ENCODE data around the gene MLH3.

MLH3 gene

DNA sequence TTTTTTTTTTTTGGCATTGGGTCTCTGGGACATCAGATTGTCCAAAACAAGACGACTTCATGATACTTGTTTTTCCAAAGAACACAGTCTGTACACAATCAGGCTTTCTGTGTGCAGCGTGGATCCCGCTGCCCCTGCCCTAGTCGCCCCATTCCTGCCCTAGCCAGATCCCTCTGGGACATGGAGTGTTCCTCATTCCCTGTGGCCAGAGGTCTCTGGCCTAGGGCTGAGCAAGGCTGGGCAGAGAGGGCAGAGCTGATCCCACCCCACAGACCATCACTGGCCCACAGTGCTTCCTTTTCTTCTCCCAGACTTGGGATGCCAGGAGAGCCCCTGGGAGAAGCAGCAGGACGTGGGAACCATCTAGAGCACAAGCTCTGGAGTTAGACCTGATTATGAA is 69.4 kb downstream of the MLH3 start:
- no peak for DNase-seq

DNA sequence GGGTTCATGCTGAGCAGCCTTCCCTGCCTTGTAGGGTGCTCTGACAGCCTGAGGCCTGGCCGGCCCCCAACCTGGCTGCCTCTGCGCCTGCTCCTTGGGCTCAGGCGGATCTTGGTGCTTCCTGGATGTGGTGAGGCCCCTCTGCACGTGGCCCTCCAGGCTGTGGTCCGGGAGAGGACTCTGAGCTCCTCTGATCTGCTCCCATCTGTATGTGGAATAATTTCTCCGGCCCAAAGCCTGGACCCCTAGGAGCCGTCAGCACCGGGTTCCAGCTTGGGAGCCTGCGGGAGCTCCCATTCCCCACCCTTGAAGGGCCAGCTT is 69.8 kb downstream of the MLH3 start:
- DNase-seq, result no peak

- DNase-seq, result no peak
These were observed 70.4 kb downstream of the MLH3 start for GRCh38 chr14:74980731-74981461.

DNA sequence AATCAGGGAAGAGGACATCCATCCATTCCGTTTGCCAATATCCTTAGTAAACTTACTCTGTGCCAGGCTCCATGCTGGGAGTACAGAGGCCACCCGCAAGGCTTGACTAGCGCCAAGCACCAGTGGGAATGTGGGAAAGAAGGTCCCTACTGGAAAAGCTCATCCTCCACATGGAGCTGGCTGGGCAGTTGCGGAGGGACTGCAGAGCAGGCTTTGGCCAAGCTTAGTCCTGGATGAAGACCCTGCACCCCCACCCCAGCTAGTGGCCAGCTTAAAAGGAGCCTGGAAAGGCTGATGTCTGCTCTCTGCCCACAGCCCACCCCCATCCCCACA is 70.9 kb downstream of the MLH3 start:
- DNase-seq, result no peak

DNA sequence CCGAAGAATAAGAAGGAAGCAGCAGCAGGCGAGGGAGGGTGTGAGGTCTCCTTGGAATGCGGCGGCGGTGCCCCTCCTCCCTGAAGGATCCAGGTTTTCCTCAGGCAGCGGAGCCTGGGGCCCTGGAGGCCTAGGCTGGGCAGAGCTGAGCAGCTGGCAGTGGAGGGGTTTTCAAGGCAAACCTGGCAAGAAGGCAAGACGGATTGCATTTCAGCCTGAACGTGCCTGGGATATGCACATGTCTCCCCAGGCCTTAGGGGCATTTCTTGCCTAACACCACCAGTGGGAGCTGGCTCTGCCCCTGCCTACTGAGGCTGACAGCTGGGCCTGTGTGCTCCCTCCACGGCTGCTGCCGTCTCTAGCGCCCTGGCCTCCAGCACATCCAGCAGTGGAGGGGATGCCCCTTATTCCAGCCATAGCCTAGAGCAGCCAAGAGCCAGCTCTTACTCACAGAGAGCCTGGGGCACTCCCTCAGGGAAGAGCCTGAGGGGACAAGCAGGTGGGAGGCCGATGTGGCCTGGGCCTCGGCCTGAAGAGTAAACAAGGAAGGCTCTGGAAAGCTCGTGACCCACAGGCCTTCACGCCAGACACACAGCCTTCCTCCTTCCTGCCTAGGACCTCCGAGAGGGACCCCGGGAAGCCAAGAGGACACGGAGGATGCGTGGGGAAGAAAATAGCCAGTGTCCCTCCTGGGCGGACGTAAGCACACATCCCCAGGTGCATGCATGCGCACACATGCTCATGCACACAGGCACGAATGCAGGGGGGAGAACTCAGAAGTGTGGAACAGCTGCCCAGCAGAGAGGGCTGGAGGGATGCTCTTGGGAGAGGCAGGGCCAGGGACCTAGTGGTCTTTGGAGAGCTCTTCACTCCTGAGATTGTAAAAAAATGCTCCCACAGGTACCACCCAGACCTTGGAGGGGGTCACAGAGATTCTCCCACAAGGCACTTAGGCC is 71.5 kb downstream of the MLH3 start:
- no peak for DNase-seq

- no peak for DNase-seq
These were observed 72.2 kb downstream of the MLH3 start for GRCh38 chr14:74979029-74979428.

DNA sequence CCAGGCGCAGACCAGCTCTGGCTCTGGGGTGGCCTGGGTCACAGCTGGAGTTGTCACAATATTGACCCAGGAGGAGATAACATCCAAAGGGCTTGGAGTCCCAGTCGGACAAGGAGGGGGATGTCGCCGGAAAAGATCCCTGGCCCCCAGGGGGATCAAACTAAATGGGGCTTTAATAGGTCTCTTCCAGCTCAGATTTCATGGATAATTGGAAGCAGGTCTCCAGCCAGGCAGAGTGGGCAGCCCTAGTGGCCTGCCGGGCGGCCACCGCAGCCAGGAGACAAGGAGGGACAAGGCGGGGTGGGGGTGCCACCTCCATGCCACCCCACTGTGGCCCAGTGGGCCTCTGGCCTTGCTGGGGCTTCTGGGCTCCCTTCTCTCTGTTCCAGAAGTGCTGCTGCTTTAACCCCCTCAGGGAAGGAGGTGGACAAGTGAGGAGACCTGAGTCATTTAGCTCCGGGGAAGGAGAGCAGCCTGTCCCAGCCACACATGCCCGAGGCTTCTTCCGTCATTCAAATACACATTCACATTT is 72.8 kb downstream of the MLH3 start:
- no peak for DNase-seq

GRCh38 chr14:74977901-74978385 is 73.3 kb downstream of the MLH3 start:
- DNase-seq, result no peak

DNA sequence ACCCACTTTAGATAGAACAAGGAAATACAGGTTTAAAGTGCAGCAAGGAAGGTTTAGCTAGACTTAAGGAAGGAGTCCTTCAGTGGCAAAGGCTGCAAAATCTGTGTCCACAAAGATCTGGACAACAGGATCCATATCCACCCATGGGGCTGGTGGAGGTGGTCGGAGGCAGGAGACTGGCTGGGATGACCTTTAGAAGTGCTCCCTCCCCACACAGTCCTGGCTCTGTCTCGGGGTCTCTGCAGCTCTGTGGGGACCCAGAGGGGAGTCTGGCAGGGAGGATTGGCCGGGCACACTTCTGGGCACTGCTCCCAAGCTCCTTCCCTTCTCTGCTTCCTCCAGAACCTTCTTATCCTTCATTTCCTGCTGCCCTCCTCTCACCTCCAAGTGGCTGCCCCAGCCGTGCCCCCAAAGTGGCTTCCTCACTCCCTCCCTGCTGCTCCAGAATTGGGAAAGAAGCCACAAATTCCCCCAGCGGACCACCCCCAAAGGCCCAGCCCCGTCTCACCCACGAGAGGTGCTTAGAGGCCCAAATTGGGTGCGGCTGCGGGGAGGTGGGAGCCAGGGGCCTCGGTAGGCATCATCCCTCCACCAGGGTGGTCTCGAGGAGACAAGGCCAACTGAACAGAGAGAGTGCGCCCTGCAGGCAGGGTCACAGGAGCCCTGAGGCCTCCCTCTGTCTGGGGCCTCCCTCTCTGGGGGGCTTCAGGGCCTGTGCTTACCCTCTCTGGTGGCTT is 73.9 kb downstream of the MLH3 start:
- no peak for DNase-seq

- DNase-seq, result no peak
These were observed 74.8 kb downstream of the MLH3 start for GRCh38 chr14:74976264-74977113.

GRCh38 chr14:74975059-74975810 is 76.0 kb downstream of the MLH3 start:
- no peak for DNase-seq

- no peak for DNase-seq
These were observed 76.8 kb downstream of the MLH3 start for GRCh38 chr14:74974364-74975058.

DNA sequence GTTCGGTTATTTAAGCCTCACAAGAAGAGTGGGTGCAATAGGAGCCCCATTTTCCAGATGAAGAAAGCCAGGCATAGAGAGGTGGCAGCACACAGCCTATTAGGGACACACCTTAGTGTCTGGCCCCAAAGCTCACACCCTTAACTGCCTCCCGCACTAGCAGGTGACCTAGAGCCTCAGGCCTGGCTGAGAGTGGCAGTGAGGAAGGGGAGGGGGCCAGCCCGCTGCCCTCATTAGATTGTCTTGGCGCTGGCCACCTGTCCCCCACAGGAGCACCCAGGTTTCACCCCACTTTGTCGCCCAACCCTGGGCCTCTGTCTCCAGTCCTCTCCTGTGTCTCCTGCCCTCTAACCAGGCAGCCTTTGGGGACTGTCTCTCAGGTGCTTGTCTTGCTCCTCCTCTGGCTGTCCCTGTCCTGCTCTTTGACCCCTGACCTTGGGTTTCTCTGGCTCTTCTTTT is 77.3 kb downstream of the MLH3 start:
- no peak for DNase-seq

- DNase-seq, result no peak
These were observed 78.1 kb downstream of the MLH3 start for GRCh38 chr14:74973003-74973653.

DNA sequence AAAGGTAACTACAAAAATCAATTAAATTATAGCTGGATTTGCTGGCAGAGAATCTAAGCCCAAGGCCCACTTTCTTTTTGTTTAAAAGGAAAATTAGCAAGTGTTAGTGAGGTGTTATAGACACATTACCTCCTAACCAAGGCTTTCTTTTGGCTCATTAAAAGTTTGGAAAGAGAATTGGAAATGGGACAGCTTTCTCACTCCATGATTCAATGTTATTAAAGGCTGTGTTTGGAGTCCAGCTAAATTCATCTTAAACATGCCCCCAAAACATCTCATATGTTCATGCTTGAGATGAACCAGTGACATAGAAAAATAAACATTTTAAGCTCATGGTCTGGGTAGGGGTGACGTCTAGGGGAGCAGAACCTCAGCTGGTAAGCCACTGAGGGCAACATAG is 82.5 kb downstream of the MLH3 start:
- no peak for DNase-seq

- no peak for DNase-seq
These were observed 85.6 kb downstream of the MLH3 start for GRCh38 chr14:74965486-74966153.

- DNase-seq, result no peak
These were observed 86.3 kb downstream of the MLH3 start for GRCh38 chr14:74964787-74965485.

Measured in SIG-M5 (cell line).